GM13977 (cell line): Measurements from ENCODE around the gene MAP3K3.

Experiments used
- DNase-seq: peaks from one replicate; pipeline ENCODE4 v3.0.0; 2012; ENCODE audit warnings: low spot score
- CTCF ChIP-seq: IDR thresholded peaks from 2 replicates; pipeline ENCODE4 v1.5.1; 2012; ENCODE audit warnings: mild to moderate bottlenecking, control low read depth; ENCODE audit not compliant: insufficient read depth; ENCODE audit errors: extremely low read depth, missing control alignments
- in situ Hi-C: fragments of 300-500 bp; cut with MboI; formaldehyde crosslinking; loops from one replicate; pipeline ENCODE4 v1.12.0; 2022; ENCODE audit warnings: low sequenced_read_pairs, low pct_unique_long_range_greater_than_20kb, mixed read lengths, inconsistent platforms; ENCODE audit not compliant: unreplicated experiment

The MAP3K3 gene

GRCh38 chr17:63676584-63676983, 54.4 kb downstream of the MAP3K3 start:
- DNase-seq, result no peak
- TF ChIP-seq CTCF, result no peak
- in situ Hi-C loops, result no loop called here

- in situ Hi-C loops, result no loop called here
- peak; percentile 22 for TF ChIP-seq CTCF
- no peak for DNase-seq
Measured at GRCh38 chr17:63679214-63679613, 57.0 kb downstream of the MAP3K3 start.

GRCh38 chr17:63680700-63681099, 58.5 kb downstream of the MAP3K3 start:
- DNase-seq, result no peak
- in situ Hi-C loops, result no loop called here
- TF ChIP-seq CTCF, result no peak

GRCh38 chr17:63681530-63681929, 59.3 kb downstream of the MAP3K3 start:
- no peak for DNase-seq
- no peak for TF ChIP-seq CTCF
- in situ Hi-C loops, result no loop called here

- DNase-seq, result no peak
- no peak for TF ChIP-seq CTCF
- in situ Hi-C loops, result no loop called here
Measured at GRCh38 chr17:63682441-63682840, 60.2 kb downstream of the MAP3K3 start.

- no peak for DNase-seq
- in situ Hi-C loops, result no loop called here
- TF ChIP-seq CTCF, result no peak
Measured at GRCh38 chr17:63682981-63683380, 60.8 kb downstream of the MAP3K3 start.

- in situ Hi-C loops, result no loop called here
- no peak for DNase-seq
- no peak for TF ChIP-seq CTCF
Measured at GRCh38 chr17:63685041-63685440, 62.8 kb downstream of the MAP3K3 start.
